ENCODE results near the gene GNAI3. TPM values are rescaled to one million over a fixed set of nuclear protein-coding genes. Genes with fewer than 3 reads are reported as not detected.

The GNAI3 gene
- polyA plus RNA-seq, 3 donors: 3.0 to 14.2 (median 10.4) TPM

- no peak for TF ChIP-seq CTCF (IDR thresholded peaks at IDR 0.05)
- Histone ChIP-seq H3K36me3 (replicated peaks in 1 of 2; ENCODE audit: control insufficient read depth in 1 of 2, insufficient read depth in 2 of 2, low read length in 2 of 2) (peaks cover 24 to 26% of the 10 kb centered on the region in 2 donors), H3K4me2 (replicated peaks; ENCODE audit: extremely low read depth, low read length, poor library complexity, severe bottlenecking) (no peak overlapping the region), H3K79me2 (ENCODE audit: insufficient read depth, low read length) (no peaks in the 10 kb centered on the region), H3K9ac (ENCODE audit: insufficient read depth, low read length, poor library complexity, severe bottlenecking) (no peak overlapping the region), H3K9me3 (replicated peaks in 1 of 2; ENCODE audit: control insufficient read depth in 1 of 2, insufficient read depth in 1 of 2, low read length in 2 of 2) (no peaks in the 10 kb centered on the region), H2AFZ (ENCODE audit: insufficient read depth, low read depth, low read length, poor library complexity, severe bottlenecking) (no peak overlapping the region), H3K27ac (ENCODE audit: low read depth in 1 of 2, low read length in 2 of 2) (no peak overlapping the region), H3K4me1 (ENCODE audit: control insufficient read depth in 1 of 2, insufficient read depth in 2 of 2, low read length in 2 of 2) (peaks cover 16 to 20% of the 10 kb centered on the region in 2 donors), H3K4me3 (replicated peaks in 1 of 3; ENCODE audit: low read depth in 2 of 3, low read length in 3 of 3) (no peak overlapping the region), H3K27me3 (ENCODE audit: control insufficient read depth in 2 of 2, insufficient read depth in 2 of 2, low read length in 2 of 2) (no peaks in the 10 kb centered on the region), H4K20me1 (ENCODE audit: insufficient read depth, low read length) (peaks cover 25% of the 10 kb centered on the region)
- WGBS (ENCODE audit: insufficient coverage): 33% methylated on average over 3 of the region's 13 CpGs
- peaks cover 21% of the 10 kb centered on the region for H3K4me1 Mint-ChIP-seq
- H3K27me3 Mint-ChIP-seq (ENCODE audit: low read depth in 3 of 3): peaks cover 0 to 11% (median 8%) of the 10 kb centered on the region in 3 donors
- peak in 1 of 3 donors; percentile 3 for DNase-seq
- peak overlapping the region in 3 of 7 donors; percentile 8 to 33 (median 14) for H3K27ac Mint-ChIP-seq
- intact Hi-C loops (cut with micrococcal nuclease): loop anchor here in 1 of 2 donors (5.0 kb wide), 1 partner anchor 38 kb away; no protein-coding TSS in a partner anchor
- no peaks in the 10 kb centered on the region for H3K9me3 Mint-ChIP-seq
- no peak overlapping the region for H3K4me3 Mint-ChIP-seq
- peaks cover 20 to 25% of the 10 kb centered on the region in 2 donors for H3K36me3 Mint-ChIP-seq
These were observed 86.6 kb downstream of the GNAI3 start for GRCh38 chr1:109634771-109635750.

GRCh38 chr1:109635862-109636200 is 87.4 kb downstream of the GNAI3 start:
- Mint-ChIP-seq H3K9me3 (no peaks in the 10 kb centered on the region), H3K27me3 (ENCODE audit: low read depth in 3 of 3) (peaks cover 1 to 14% (median 8%) of the 10 kb centered on the region in 3 donors), H3K4me1 (peaks cover 25% of the 10 kb centered on the region), H3K27ac (no peak overlapping the region), H3K36me3 (peaks cover 16 to 20% of the 10 kb centered on the region in 2 donors), H3K4me3 (no peak overlapping the region)
- H3K4me1 ChIP-seq (ENCODE audit: control insufficient read depth in 1 of 2, insufficient read depth in 2 of 2, low read length in 2 of 2): peaks cover 20 to 25% of the 10 kb centered on the region in 2 donors
- DNase-seq: peak in 1 of 3 donors; percentile 1
- H3K36me3 ChIP-seq (replicated peaks in 1 of 2; ENCODE audit: control insufficient read depth in 1 of 2, insufficient read depth in 2 of 2, low read length in 2 of 2): peaks cover 18 to 21% of the 10 kb centered on the region in 2 donors
- H3K9ac ChIP-seq (ENCODE audit: insufficient read depth, low read length, poor library complexity, severe bottlenecking): no peak overlapping the region
- WGBS (ENCODE audit: insufficient coverage): 100% methylated on average over 2 of the region's 2 CpGs
- no peak overlapping the region for H3K27ac ChIP-seq (ENCODE audit: low read depth in 1 of 2, low read length in 2 of 2)
- peaks cover 20% of the 10 kb centered on the region for H4K20me1 ChIP-seq (ENCODE audit: insufficient read depth, low read length)
- no peak overlapping the region for H2AFZ ChIP-seq (ENCODE audit: insufficient read depth, low read depth, low read length, poor library complexity, severe bottlenecking)
- no peak overlapping the region for H3K4me3 ChIP-seq (replicated peaks in 1 of 3; ENCODE audit: low read depth in 2 of 3, low read length in 3 of 3)
- no peaks in the 10 kb centered on the region for H3K27me3 ChIP-seq (ENCODE audit: control insufficient read depth in 2 of 2, insufficient read depth in 2 of 2, low read length in 2 of 2)
- TF ChIP-seq CTCF (IDR thresholded peaks at IDR 0.05): no peak
- no peaks in the 10 kb centered on the region for H3K9me3 ChIP-seq (replicated peaks in 1 of 2; ENCODE audit: control insufficient read depth in 1 of 2, insufficient read depth in 1 of 2, low read length in 2 of 2)
- intact Hi-C loops (cut with micrococcal nuclease): loop anchor here in 1 of 2 donors (5.0 kb wide), 1 partner anchor 39 kb away; no protein-coding TSS in a partner anchor
- no peaks in the 10 kb centered on the region for H3K79me2 ChIP-seq (ENCODE audit: insufficient read depth, low read length)
- no peak overlapping the region for H3K4me2 ChIP-seq (replicated peaks; ENCODE audit: extremely low read depth, low read length, poor library complexity, severe bottlenecking)
